DND-41 (cell line): ENCODE measurements around the gene MRPS10.

Experiments used
- CTCF ChIP-seq: IDR thresholded peaks from 2 replicates; pipeline ENCODE4 v1.5.1; 2012; ENCODE audit warnings: borderline replicate concordance, low read length, moderate library complexity, mild to moderate bottlenecking; ENCODE audit not compliant: poor library complexity, severe bottlenecking; ENCODE audit errors: extremely low read depth
- EZH2 ChIP-seq: IDR thresholded peaks from 3 replicates; pipeline ENCODE4 v1.6.1; 2012; ENCODE audit warnings: borderline replicate concordance, low read depth, mild to moderate bottlenecking, moderate library complexity, low read length, inconsistent platforms; ENCODE audit not compliant: severe bottlenecking

DNA sequence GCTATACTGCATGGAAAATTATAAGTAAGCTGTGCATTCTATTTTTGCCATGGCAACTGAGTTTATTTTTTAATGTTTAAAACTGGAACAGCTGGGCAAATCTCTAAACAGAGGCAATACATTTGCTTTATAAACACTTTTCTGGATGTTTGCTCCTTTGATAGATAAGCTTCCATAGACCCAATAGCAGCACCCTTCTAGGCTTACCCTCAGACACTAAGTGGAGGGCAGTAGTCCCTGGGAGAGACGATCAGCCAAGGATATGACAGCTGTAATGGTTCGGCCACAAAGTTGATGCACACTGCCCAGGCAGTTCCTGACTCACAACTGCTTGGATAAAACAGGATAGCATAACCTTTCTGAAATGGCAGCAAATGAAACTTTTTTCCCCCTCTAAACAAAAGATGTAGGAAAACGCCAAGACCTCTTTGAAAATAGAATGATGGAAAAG is 8.5 kb upstream of the MRPS10 start:
- TF ChIP-seq EZH2 (no peak), CTCF (no peak)
